Transverse colon (tissue), 4 donors: ENCODE measurements around the gene PRM1. TPM values are rescaled to one million over a fixed set of nuclear protein-coding genes. Genes with fewer than 3 reads are reported as not detected.

Source experiments
- DNase-seq: peaks from one replicate; pipeline ENCODE4 v3.0.0-alpha.2; 2019
- H3K27ac ChIP-seq, 4 donors: fragments of 200-600 bp; sonication (generic); 2 replicates each; pipeline ENCODE4 v1.5.1; 2016 to 2018; ENCODE audit warnings: inconsistent platforms in 4 of 4
- H3K27me3 ChIP-seq: fragments of 200-600 bp; sonication (generic); 2 replicates; pipeline ENCODE4 v1.5.1; 2017; ENCODE audit warnings: inconsistent platforms
- H3K36me3 ChIP-seq, 4 donors: fragments of 200-600 bp; sonication (generic); 2 replicates each; pipeline ENCODE4 v1.5.1; 2017 to 2019; ENCODE audit warnings: inconsistent platforms in 4 of 4
- H3K4me1 ChIP-seq, 4 donors: fragments of 200-600 bp; sonication (generic); 2 replicates each; pipeline ENCODE4 v1.5.1; 2017 to 2020; ENCODE audit warnings: inconsistent platforms in 4 of 4
- H3K4me3 ChIP-seq, 4 donors: fragments of 200-600 bp; sonication (generic); 1 replicate in 1 of 4; 2 replicates in 3 of 4; pipeline versions ENCODE4 v1.5.1 to v1.6.1; 2017 to 2019; ENCODE audit warnings: inconsistent platforms in 4 of 4
- H3K9me3 ChIP-seq, 2 donors: fragments of 200-600 bp; sonication (generic); 2 replicates each; pipeline ENCODE4 v1.5.1; 2017 to 2019; ENCODE audit warnings: inconsistent platforms in 2 of 2
- EP300 ChIP-seq: sonication (generic); formaldehyde crosslinking; IDR thresholded peaks from one replicate; pipeline ENCODE4 v1.6.1; 2017; ENCODE audit warnings: antibody characterized with exemption, low read depth
- POLR2A ChIP-seq: fragments of 450-650 bp; IDR thresholded peaks from one replicate; pipeline ENCODE4 v1.6.1; 2016; ENCODE audit warnings: antibody characterized with exemption, mild to moderate bottlenecking, moderate library complexity
- POLR2AphosphoS5 ChIP-seq, 3 donors: sonication (generic); formaldehyde crosslinking; IDR thresholded peaks; one replicate each; pipeline ENCODE4 v1.6.1; 2016; ENCODE audit warnings: antibody characterized with exemption in 3 of 3
- WGBS, 2 donors: methylation state at CpG; one replicate each; pipeline ENCODE4 v1.1.5; 2018; ENCODE audit warnings: low coverage in 1 of 2; 5-methylcytosine and 5-hydroxymethylcytosine counted together
- in situ Hi-C, 4 donors: fragments of 200-750 bp; cut with MboI; loops; one replicate each; pipeline versions ENCODE4 v1.15.0 to v1.15.1; 2017; ENCODE audit warnings: low sequenced_read_pairs in 3 of 4, low pct_ligation_motif_present in 1 of 4, low pct_unique_long_range_greater_than_20kb in 1 of 4
- intact Hi-C: fragments of 100-400 bp; cut with DNase I; formaldehyde crosslinking; loops from one replicate; pipeline ENCODE4 v1.15.1; 2023; ENCODE audit warnings: low total_unique reads
- total RNA-seq, 4 donors: library from RNA; depleted of rRNA; stranded (reverse); fragments of >200 nt; gene quantifications; one replicate each; pipeline ENCODE4 v1.1.0, GENCODE V29; 2016
- TF ChIP-seq, protein P1 (sequence below), 5 experiments: fragments of 200-600 bp in 3 of 5; fragments of 450-650 bp in 2 of 5; sonication (generic) in 3 of 5; IDR thresholded peaks; 1 replicate in 2 of 5; 2 replicates in 3 of 5; pipeline ENCODE4 v1.5.1; 2016 to 2017; ENCODE audit warnings: antibody characterized with exemption in 5 of 5, inconsistent platforms in 3 of 5, mild to moderate bottlenecking in 2 of 5, moderate library complexity in 1 of 5

PRM1 gene
- total RNA-seq, 4 donors from 2014 or later, result not detected

DNA sequence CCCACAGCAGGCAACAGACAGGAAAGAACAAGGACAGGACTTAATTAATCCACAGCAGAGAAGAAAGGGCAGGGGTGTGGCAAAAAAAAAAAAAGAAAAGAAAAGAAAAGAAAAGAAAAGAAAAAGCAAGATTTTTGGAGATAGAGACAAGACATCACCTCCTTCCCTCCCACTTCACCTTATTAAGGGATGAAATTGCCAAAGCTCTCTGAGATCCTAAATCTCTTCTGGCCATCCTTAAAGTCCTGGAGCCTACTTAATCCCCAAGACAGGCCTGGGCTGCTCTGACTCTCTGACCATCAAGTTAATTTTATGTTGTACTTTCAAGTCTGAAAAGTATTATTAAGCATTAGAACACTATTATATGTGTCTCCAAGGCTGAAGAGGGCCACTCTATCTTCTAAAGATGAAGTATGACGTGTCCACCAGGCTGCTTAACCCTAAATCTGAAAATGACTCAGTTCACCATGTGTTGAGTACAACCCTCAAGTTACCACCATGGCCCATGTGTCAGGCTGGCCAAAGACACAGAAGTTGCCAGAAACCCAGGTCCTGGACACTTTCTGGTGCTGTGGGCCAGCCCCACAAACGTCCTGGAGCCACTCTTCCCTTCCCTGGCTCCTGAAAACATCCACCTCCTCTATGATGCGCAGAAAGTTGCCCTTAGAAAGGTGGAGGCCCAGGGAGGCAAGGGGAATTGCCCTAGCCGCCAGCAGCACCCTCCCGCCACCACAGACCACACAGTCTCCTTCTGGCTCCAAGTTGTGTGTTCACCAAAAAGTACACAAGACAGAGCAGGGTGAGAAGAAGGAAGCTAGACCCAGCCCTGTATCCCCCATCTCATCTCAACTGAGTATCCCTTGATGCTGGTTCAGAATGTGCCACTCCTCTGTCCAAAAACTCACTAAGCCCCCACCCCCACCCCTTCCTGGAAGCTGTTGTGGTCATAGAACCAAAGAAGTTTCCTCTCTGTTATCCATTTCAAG is 27.8 kb downstream of the PRM1 start:
- peaks cover 4 to 30% (median 23%) of the 10 kb centered on the region in 4 donors for H3K4me1 ChIP-seq
- no peak for DNase-seq
- no peaks in the 10 kb centered on the region for H3K27me3 ChIP-seq
- in situ Hi-C loops, result loop anchor here (10.0 to 25.0 kb wide), 2 partner anchors 109 to 289 kb away; no protein-coding TSS in a partner anchor
- no peaks in the 10 kb centered on the region for H3K9me3 ChIP-seq
- TF ChIP-seq, protein P1, sequence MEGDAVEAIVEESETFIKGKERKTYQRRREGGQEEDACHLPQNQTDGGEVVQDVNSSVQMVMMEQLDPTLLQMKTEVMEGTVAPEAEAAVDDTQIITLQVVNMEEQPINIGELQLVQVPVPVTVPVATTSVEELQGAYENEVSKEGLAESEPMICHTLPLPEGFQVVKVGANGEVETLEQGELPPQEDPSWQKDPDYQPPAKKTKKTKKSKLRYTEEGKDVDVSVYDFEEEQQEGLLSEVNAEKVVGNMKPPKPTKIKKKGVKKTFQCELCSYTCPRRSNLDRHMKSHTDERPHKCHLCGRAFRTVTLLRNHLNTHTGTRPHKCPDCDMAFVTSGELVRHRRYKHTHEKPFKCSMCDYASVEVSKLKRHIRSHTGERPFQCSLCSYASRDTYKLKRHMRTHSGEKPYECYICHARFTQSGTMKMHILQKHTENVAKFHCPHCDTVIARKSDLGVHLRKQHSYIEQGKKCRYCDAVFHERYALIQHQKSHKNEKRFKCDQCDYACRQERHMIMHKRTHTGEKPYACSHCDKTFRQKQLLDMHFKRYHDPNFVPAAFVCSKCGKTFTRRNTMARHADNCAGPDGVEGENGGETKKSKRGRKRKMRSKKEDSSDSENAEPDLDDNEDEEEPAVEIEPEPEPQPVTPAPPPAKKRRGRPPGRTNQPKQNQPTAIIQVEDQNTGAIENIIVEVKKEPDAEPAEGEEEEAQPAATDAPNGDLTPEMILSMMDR (IDR thresholded peaks at IDR 0.05), result no peak
- no peak for TF ChIP-seq POLR2A
- TF ChIP-seq POLR2AphosphoS5 (IDR thresholded peaks at IDR 0.05), result no peak
- no peak for TF ChIP-seq EP300
- intact Hi-C loops, result loop anchor here (10.0 kb wide), 3 partner anchors 101 to 179 kb away; no protein-coding TSS in a partner anchor
- H3K36me3 ChIP-seq, result no peaks in the 10 kb centered on the region
- peak overlapping the region in 3 of 4 donors; percentile 96 to 99 (median 99) for H3K27ac ChIP-seq
- H3K4me3 ChIP-seq, result peak overlapping the region in 3 of 4 donors; percentile 2 to 84 (median 3)
- WGBS, 2 donors, result 76 to 88% methylated on average over 1 to 5 of the region's 5 CpGs

DNA sequence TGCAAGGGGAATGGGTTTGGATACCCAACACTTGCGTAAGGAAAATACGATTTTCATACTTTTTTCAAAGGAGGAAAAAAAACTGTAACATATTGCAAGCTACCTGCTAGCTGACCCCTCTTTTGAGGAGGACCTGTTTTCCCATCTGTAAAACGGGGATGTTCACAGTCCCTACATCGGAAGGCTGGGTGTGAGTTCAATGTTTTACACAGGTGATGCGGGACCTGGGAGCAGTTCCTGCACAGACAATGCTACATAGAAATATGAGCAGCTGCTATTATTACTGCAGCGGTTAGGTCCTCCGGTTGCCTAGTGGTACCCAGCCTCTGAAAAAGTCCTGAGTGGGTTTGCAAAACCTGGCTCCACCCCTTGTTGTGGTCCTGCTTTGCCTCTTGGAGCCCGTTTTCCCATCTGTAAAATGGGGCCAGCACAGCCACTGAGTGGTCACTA is 28.6 kb downstream of the PRM1 start:
- in situ Hi-C loops, result loop anchor here (10.0 to 25.0 kb wide), 2 partner anchors 110 to 288 kb away; no protein-coding TSS in a partner anchor
- TF ChIP-seq EP300 (no peak), POLR2AphosphoS5 (IDR thresholded peaks at IDR 0.05) (no peak), POLR2A (no peak)
- TF ChIP-seq, protein P1 (IDR thresholded peaks at IDR 0.05), result no peak
- intact Hi-C loops, result loop anchor here (10.0 kb wide), 3 partner anchors 102 to 178 kb away; no protein-coding TSS in a partner anchor
- H3K4me1 ChIP-seq, result peaks cover 2 to 27% (median 20%) of the 10 kb centered on the region in 4 donors
- H3K4me3 ChIP-seq, result peak overlapping the region in 1 of 4 donors; percentile 3
- H3K9me3 ChIP-seq, result no peaks in the 10 kb centered on the region
- DNase-seq, result no peak
- no peaks in the 10 kb centered on the region for H3K36me3 ChIP-seq
- 85% methylated on average over 8 of the region's 8 CpGs; no CpG with 5 or more reads in 1 of the 2 donors for WGBS, 2 donors
- peak overlapping the region in 1 of 4 donors; percentile 35 for H3K27ac ChIP-seq
- H3K27me3 ChIP-seq, result no peaks in the 10 kb centered on the region

DNA sequence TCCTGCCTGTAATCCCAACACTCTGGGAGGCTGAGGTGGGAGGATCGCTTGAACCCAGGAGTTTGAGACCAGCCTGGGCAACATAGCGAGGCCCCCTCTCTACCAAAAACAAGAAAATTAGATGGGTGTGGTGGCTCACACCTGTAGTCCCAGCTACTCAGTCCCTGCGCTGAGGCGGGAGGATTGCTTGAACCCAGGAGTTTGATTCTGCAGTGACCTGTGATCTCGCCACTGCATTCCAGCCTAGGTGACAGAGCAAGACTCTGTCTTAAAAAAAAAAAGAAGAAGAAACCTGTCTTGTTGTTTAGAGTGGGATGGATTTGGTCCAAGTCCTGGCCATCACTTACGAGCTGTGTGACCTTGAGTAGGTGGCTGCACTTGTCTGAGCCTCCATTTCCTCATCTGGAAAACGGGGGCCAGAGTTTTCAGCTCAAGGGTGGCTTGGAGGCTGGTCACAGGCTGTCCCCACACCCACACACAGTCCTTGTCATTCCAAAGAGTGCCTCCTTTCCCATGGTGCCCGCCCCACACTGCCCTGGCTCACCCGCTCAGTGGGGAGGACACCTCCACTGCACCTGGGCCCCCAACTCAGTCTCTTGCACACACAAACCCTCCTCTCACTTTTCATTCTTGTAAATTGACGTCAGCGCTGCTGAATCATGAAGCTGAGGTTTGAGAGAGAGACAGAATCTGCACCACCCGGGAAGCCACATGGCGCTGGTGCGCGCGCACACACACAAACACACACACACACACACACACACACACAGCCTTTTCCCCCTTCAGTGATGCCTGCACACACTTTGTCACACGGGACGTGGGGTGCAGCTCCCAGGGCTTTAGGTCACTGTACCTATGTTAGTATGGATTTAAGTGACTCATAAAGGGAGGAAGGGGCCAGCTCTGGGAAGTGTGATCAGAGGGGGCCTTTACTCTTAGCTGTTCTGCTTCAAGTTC is 29.3 kb downstream of the PRM1 start:
- in situ Hi-C loops (loop anchor here (10.0 to 25.0 kb wide), 2 partner anchors 110 to 287 kb away; no protein-coding TSS in a partner anchor), intact Hi-C loops (loop anchor here (10.0 kb wide), 3 partner anchors 103 to 177 kb away; no protein-coding TSS in a partner anchor)
- 82 to 85% methylated on average over 4 to 18 of the region's 18 CpGs for WGBS, 2 donors
- peak; percentile 41 for DNase-seq
- no peaks in the 10 kb centered on the region for H3K9me3 ChIP-seq
- no peaks in the 10 kb centered on the region for H3K27me3 ChIP-seq
- TF ChIP-seq POLR2AphosphoS5 (IDR thresholded peaks at IDR 0.05), result no peak
- TF ChIP-seq EP300, result no peak
- no peak for TF ChIP-seq POLR2A
- TF ChIP-seq, protein P1 (IDR thresholded peaks at IDR 0.05), result no peak
- peaks cover 0 to 20% (median 13%) of the 10 kb centered on the region in 4 donors for H3K4me1 ChIP-seq
- peak overlapping the region in 1 of 4 donors; percentile 35 for H3K27ac ChIP-seq
- H3K4me3 ChIP-seq, result peak overlapping the region in 1 of 4 donors; percentile 3
- no peaks in the 10 kb centered on the region for H3K36me3 ChIP-seq
